ENCODE results near the gene GNLY.

GNLY gene

DNA sequence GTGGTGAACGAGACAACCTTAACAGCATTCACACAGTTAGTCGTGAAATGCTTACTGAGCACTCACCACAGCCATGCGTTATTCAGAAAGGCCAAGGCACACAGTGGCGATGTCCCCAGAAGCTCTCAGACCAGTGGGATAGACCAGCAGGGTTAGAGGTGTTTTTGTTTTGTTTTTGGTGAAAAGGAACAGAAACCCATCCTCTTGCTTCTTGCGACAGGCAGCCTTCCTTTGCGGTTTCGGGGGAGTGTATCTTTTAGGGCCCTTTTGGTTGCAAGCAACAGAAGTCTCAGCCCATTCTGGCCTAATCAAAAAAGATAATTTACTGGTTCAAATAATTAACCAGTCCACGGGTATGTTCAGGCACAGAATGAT, 4.7 kb downstream of the GNLY start:
- no peak for TF ChIP-seq FOXP2 (optimal IDR thresholded peaks at IDR 0.05; ENCODE audit: borderline replicate concordance, extremely low read depth, extremely low read length, insufficient read depth)
- TF ChIP-seq TAF1 (IDR thresholded peaks at IDR 0.05; ENCODE audit: borderline replicate concordance, insufficient read depth, low read length), result no peak
- TF ChIP-seq POLR2AphosphoS5 (IDR thresholded peaks at IDR 0.05; ENCODE audit: low read depth, low read length), result no peak
- TF ChIP-seq, protein P1, sequence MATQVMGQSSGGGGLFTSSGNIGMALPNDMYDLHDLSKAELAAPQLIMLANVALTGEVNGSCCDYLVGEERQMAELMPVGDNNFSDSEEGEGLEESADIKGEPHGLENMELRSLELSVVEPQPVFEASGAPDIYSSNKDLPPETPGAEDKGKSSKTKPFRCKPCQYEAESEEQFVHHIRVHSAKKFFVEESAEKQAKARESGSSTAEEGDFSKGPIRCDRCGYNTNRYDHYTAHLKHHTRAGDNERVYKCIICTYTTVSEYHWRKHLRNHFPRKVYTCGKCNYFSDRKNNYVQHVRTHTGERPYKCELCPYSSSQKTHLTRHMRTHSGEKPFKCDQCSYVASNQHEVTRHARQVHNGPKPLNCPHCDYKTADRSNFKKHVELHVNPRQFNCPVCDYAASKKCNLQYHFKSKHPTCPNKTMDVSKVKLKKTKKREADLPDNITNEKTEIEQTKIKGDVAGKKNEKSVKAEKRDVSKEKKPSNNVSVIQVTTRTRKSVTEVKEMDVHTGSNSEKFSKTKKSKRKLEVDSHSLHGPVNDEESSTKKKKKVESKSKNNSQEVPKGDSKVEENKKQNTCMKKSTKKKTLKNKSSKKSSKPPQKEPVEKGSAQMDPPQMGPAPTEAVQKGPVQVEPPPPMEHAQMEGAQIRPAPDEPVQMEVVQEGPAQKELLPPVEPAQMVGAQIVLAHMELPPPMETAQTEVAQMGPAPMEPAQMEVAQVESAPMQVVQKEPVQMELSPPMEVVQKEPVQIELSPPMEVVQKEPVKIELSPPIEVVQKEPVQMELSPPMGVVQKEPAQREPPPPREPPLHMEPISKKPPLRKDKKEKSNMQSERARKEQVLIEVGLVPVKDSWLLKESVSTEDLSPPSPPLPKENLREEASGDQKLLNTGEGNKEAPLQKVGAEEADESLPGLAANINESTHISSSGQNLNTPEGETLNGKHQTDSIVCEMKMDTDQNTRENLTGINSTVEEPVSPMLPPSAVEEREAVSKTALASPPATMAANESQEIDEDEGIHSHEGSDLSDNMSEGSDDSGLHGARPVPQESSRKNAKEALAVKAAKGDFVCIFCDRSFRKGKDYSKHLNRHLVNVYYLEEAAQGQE (IDR thresholded peaks at IDR 0.05; ENCODE audit: insufficient read depth in 1 of 2, low read depth in 2 of 2, low read length in 2 of 2), result no peak
- no peak for TF ChIP-seq SIN3A (IDR thresholded peaks at IDR 0.05; ENCODE audit: borderline replicate concordance, insufficient read depth, low read length)

- TF ChIP-seq TAF1 (IDR thresholded peaks at IDR 0.05; ENCODE audit: borderline replicate concordance, insufficient read depth, low read length), result no peak
Observed at GRCh38 chr2:85699325-85699724, 5.2 kb downstream of the GNLY start.

- TF ChIP-seq, protein P1 (IDR thresholded peaks at IDR 0.05; ENCODE audit: insufficient read depth in 1 of 2, low read depth in 2 of 2, low read length in 2 of 2), result no peak
- TF ChIP-seq SIN3A (IDR thresholded peaks at IDR 0.05; ENCODE audit: borderline replicate concordance, insufficient read depth, low read length), result no peak
- no peak for TF ChIP-seq POLR2AphosphoS5 (IDR thresholded peaks at IDR 0.05; ENCODE audit: low read depth, low read length)
Observed at GRCh38 chr2:85702172-85702571, 8.0 kb downstream of the GNLY start.

DNA sequence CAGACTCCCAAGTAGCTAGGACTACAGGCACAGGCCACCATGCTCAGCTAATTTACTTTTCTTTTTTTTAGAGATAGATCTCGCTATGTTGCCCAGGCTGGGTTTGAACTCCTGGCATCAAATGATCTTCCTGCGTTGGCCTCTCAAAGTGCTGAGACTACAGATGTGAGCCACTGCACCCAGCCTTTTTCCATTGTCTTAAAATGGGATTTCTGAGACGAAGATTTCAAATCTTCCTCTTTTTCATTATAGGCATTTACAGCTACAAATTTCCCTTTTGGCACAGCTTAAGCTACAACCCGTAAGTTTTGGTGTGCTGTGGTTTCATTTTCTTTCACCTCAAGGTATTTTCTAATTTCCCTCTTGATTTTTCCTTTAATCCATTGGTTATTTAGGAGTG, 8.6 kb downstream of the GNLY start:
- TF ChIP-seq POLR2AphosphoS5 (IDR thresholded peaks at IDR 0.05; ENCODE audit: low read depth, low read length) (no peak), TAF1 (IDR thresholded peaks at IDR 0.05; ENCODE audit: borderline replicate concordance, insufficient read depth, low read length) (no peak), SIN3A (IDR thresholded peaks at IDR 0.05; ENCODE audit: borderline replicate concordance, insufficient read depth, low read length) (no peak), FOXP2 (optimal IDR thresholded peaks at IDR 0.05; ENCODE audit: borderline replicate concordance, extremely low read depth, extremely low read length, insufficient read depth) (no peak)
- TF ChIP-seq, protein P1 (IDR thresholded peaks at IDR 0.05; ENCODE audit: insufficient read depth in 1 of 2, low read depth in 2 of 2, low read length in 2 of 2), result no peak

GRCh38 chr2:85703329-85703728, 9.2 kb downstream of the GNLY start:
- no peak for TF ChIP-seq FOXP2 (optimal IDR thresholded peaks at IDR 0.05; ENCODE audit: borderline replicate concordance, extremely low read depth, extremely low read length, insufficient read depth)
- TF ChIP-seq, protein P1 (IDR thresholded peaks at IDR 0.05; ENCODE audit: insufficient read depth in 1 of 2, low read depth in 2 of 2, low read length in 2 of 2), result no peak
- no peak for TF ChIP-seq SIN3A (IDR thresholded peaks at IDR 0.05; ENCODE audit: borderline replicate concordance, insufficient read depth, low read length)
- TF ChIP-seq TAF1 (IDR thresholded peaks at IDR 0.05; ENCODE audit: borderline replicate concordance, insufficient read depth, low read length), result no peak
- no peak for TF ChIP-seq POLR2AphosphoS5 (IDR thresholded peaks at IDR 0.05; ENCODE audit: low read depth, low read length)
